Panc1 (cell line): ENCODE measurements around the gene GPR42.

Source experiments
- POLR2AphosphoS5 ChIP-seq: IDR thresholded peaks from 2 replicates; pipeline ENCODE4 v1.6.1; 2012; ENCODE audit warnings: mild to moderate bottlenecking, low read depth, low read length, moderate library complexity
- TF ChIP-seq, protein P1 (sequence below): fragments of 450-650 bp; IDR thresholded peaks from 2 replicates; pipeline ENCODE4 v1.5.1; 2017; ENCODE audit warnings: mild to moderate bottlenecking
- TF ChIP-seq, protein P2 (sequence below), 2 experiments: IDR thresholded peaks; 2 replicates each; pipeline ENCODE4 v1.6.1; 2011 to 2012; ENCODE audit warnings: low read depth in 2 of 2, control low read depth in 1 of 2, low read length in 1 of 2, mild to moderate bottlenecking in 1 of 2, moderate library complexity in 1 of 2; ENCODE audit not compliant: insufficient read depth in 1 of 2

DNA sequence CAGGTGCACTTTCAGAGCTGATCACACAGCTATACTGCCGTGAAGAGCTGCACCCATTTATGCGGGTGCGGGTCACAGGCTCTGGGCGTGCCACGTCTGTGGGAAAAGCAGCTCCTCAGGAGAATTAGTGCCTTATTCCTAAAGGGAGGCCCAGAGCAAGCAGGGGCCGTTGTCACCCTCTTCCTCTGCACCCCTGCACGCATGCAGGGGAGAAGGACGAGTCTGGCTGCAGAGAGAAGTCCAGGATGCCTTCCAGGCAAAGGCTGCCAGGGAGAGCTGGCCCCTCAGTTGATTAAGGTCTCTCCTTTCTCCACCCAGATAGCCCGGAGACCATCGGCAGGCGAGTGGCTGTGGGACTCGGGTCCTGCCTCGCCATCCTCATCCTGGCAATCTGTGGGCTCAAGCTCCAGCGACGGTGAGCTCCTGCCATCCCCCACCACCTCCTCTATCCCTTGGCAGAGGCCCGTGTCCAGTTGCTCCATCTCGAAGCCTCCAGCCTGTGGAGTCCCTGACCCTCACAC, 26.3 kb upstream of the GPR42 start:
- TF ChIP-seq, protein P1, sequence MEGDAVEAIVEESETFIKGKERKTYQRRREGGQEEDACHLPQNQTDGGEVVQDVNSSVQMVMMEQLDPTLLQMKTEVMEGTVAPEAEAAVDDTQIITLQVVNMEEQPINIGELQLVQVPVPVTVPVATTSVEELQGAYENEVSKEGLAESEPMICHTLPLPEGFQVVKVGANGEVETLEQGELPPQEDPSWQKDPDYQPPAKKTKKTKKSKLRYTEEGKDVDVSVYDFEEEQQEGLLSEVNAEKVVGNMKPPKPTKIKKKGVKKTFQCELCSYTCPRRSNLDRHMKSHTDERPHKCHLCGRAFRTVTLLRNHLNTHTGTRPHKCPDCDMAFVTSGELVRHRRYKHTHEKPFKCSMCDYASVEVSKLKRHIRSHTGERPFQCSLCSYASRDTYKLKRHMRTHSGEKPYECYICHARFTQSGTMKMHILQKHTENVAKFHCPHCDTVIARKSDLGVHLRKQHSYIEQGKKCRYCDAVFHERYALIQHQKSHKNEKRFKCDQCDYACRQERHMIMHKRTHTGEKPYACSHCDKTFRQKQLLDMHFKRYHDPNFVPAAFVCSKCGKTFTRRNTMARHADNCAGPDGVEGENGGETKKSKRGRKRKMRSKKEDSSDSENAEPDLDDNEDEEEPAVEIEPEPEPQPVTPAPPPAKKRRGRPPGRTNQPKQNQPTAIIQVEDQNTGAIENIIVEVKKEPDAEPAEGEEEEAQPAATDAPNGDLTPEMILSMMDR, result no peak
- TF ChIP-seq, protein P2, sequence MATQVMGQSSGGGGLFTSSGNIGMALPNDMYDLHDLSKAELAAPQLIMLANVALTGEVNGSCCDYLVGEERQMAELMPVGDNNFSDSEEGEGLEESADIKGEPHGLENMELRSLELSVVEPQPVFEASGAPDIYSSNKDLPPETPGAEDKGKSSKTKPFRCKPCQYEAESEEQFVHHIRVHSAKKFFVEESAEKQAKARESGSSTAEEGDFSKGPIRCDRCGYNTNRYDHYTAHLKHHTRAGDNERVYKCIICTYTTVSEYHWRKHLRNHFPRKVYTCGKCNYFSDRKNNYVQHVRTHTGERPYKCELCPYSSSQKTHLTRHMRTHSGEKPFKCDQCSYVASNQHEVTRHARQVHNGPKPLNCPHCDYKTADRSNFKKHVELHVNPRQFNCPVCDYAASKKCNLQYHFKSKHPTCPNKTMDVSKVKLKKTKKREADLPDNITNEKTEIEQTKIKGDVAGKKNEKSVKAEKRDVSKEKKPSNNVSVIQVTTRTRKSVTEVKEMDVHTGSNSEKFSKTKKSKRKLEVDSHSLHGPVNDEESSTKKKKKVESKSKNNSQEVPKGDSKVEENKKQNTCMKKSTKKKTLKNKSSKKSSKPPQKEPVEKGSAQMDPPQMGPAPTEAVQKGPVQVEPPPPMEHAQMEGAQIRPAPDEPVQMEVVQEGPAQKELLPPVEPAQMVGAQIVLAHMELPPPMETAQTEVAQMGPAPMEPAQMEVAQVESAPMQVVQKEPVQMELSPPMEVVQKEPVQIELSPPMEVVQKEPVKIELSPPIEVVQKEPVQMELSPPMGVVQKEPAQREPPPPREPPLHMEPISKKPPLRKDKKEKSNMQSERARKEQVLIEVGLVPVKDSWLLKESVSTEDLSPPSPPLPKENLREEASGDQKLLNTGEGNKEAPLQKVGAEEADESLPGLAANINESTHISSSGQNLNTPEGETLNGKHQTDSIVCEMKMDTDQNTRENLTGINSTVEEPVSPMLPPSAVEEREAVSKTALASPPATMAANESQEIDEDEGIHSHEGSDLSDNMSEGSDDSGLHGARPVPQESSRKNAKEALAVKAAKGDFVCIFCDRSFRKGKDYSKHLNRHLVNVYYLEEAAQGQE (IDR thresholded peaks at IDR 0.05; ENCODE audit: insufficient read depth in 1 of 2, low read depth in 2 of 2, low read length in 1 of 2), result no peak
- TF ChIP-seq POLR2AphosphoS5, result no peak
